ENCODE data around the gene NR4A3. TPM values are rescaled to one million over a fixed set of nuclear protein-coding genes. Genes with fewer than 3 reads are reported as not detected.

Gene NR4A3
- total RNA-seq, 1 experiment from 2014 or later, result 0.86 TPM

- no peak for ATAC-seq
- intact Hi-C loops (cut with micrococcal nuclease), result no loop called here
- RAD21 ChIA-PET (ENCODE audit: low non-redundant PET in 1 of 2, low total read pairs in 2 of 2, uncharacterized antibody in 2 of 2, unreplicated experiment in 2 of 2), result no interaction called here
- no peaks in the 10 kb centered on the region for H3K79me2 ChIP-seq (ENCODE audit: insufficient read depth, low read length)
- CTCF ChIA-PET, result no interaction called here
- H2AFZ ChIP-seq (ENCODE audit: low read depth, low read length, poor library complexity, severe bottlenecking), result no peak overlapping the region
- no peak overlapping the region for H3K4me2 ChIP-seq (ENCODE audit: low read length)
- H3K27me3 ChIP-seq (ENCODE audit: insufficient read depth, low read length), result no peaks in the 10 kb centered on the region
- H3K36me3 ChIP-seq (ENCODE audit: control insufficient read depth in 1 of 2, insufficient read depth in 2 of 2, low read length in 2 of 2), result no peaks in the 10 kb centered on the region
- no peaks in the 10 kb centered on the region for H4K20me1 ChIP-seq (ENCODE audit: insufficient read depth)
- POLR2A ChIA-PET, result no interaction called here
- H3K9me2 ChIP-seq (ENCODE audit: insufficient read depth), result 0 out of 2 replicates have a peak, but pooled peaks cover 3% of the 10 kb centered on the region
- TF ChIP-seq, protein P1, sequence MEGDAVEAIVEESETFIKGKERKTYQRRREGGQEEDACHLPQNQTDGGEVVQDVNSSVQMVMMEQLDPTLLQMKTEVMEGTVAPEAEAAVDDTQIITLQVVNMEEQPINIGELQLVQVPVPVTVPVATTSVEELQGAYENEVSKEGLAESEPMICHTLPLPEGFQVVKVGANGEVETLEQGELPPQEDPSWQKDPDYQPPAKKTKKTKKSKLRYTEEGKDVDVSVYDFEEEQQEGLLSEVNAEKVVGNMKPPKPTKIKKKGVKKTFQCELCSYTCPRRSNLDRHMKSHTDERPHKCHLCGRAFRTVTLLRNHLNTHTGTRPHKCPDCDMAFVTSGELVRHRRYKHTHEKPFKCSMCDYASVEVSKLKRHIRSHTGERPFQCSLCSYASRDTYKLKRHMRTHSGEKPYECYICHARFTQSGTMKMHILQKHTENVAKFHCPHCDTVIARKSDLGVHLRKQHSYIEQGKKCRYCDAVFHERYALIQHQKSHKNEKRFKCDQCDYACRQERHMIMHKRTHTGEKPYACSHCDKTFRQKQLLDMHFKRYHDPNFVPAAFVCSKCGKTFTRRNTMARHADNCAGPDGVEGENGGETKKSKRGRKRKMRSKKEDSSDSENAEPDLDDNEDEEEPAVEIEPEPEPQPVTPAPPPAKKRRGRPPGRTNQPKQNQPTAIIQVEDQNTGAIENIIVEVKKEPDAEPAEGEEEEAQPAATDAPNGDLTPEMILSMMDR (IDR thresholded peaks at IDR 0.05 in 2 of 3, conservative IDR thresholded peaks at IDR 0.05 in 1 of 3; ENCODE audit: borderline replicate concordance in 1 of 3, insufficient read depth in 1 of 3, low read depth in 2 of 3, low read length in 2 of 3), result no peak
- TF ChIP-seq, protein P2, sequence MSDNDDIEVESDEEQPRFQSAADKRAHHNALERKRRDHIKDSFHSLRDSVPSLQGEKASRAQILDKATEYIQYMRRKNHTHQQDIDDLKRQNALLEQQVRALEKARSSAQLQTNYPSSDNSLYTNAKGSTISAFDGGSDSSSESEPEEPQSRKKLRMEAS (IDR thresholded peaks at IDR 0.05), result no peak
- TF ChIP-seq, protein P3, sequence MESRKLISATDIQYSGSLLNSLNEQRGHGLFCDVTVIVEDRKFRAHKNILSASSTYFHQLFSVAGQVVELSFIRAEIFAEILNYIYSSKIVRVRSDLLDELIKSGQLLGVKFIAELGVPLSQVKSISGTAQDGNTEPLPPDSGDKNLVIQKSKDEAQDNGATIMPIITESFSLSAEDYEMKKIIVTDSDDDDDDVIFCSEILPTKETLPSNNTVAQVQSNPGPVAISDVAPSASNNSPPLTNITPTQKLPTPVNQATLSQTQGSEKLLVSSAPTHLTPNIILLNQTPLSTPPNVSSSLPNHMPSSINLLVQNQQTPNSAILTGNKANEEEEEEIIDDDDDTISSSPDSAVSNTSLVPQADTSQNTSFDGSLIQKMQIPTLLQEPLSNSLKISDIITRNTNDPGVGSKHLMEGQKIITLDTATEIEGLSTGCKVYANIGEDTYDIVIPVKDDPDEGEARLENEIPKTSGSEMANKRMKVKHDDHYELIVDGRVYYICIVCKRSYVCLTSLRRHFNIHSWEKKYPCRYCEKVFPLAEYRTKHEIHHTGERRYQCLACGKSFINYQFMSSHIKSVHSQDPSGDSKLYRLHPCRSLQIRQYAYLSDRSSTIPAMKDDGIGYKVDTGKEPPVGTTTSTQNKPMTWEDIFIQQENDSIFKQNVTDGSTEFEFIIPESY (IDR thresholded peaks at IDR 0.05; ENCODE audit: extremely low read depth, insufficient replicate concordance, low read length), result no peak
- TF ChIP-seq ZFX (IDR thresholded peaks at IDR 0.05) (no peak), EGR1 (IDR thresholded peaks at IDR 0.05; ENCODE audit: low read depth) (no peak), ATF3 (IDR thresholded peaks at IDR 0.05) (no peak), POLR2A (IDR thresholded peaks at IDR 0.05; ENCODE audit: borderline replicate concordance, extremely low read depth, insufficient read depth, insufficient read length) (no peak), CEBPB (IDR thresholded peaks at IDR 0.05; ENCODE audit: low read depth) (no peak), FOSL1 (IDR thresholded peaks at IDR 0.05; ENCODE audit: low read depth) (no peak)
- no peaks in the 10 kb centered on the region for H3K4me1 ChIP-seq (ENCODE audit: control insufficient read depth in 1 of 2, insufficient read depth in 2 of 2, low read length in 2 of 2)
- no peak overlapping the region for H3K4me3 ChIP-seq (replicated peaks in 1 of 2; ENCODE audit: low read depth in 1 of 2, low read length in 2 of 2)
- H3K9ac ChIP-seq (ENCODE audit: low read length), result no peak overlapping the region
- H3K27ac ChIP-seq (ENCODE audit: low read depth, low read length), result no peak overlapping the region
- no TSS peak for BruUV-seq (replicated peaks)
- no peak for DNase-seq (ENCODE audit: low read depth, low spot score)
- no peaks in the 10 kb centered on the region for H3K9me3 ChIP-seq (ENCODE audit: control insufficient read depth in 1 of 2, insufficient read depth in 1 of 2, low read depth in 1 of 2, low read length in 2 of 2)
Observed at GRCh38 chr9:99885747-99886146, 64.1 kb downstream of the NR4A3 start.

Measured in HCT116 (cell line).